HepG2 (cell line): ENCODE measurements around the gene CBL. TPM values are rescaled to one million over a fixed set of nuclear protein-coding genes. Genes with fewer than 3 reads are reported as not detected.

ENCODE experiments used
- ASH2L ChIP-seq: fragments of 300-600, 200-600 bp; sonication (generic); IDR thresholded peaks from 2 replicates; pipeline ENCODE4 v1.7.0; 2017; ENCODE audit warnings: low read depth, mild to moderate bottlenecking, moderate library complexity, mixed read lengths, low read length; ENCODE audit not compliant: insufficient read length
- BCLAF1 ChIP-seq: fragments of 450-650 bp; IDR thresholded peaks from 2 replicates; pipeline ENCODE4 v1.6.1; 2017; ENCODE audit warnings: mild to moderate bottlenecking
- EEA1 ChIP-seq: sonication (generic); formaldehyde crosslinking; IDR thresholded peaks from 2 replicates; pipeline ENCODE4 v1.5.1; 2020; ENCODE audit warnings: mild to moderate bottlenecking, missing genetic modification reagents, borderline replicate concordance
- ESRRA ChIP-seq: sonication (generic); formaldehyde crosslinking; IDR thresholded peaks from 2 replicates; pipeline ENCODE4 v1.5.1; 2020; ENCODE audit warnings: mild to moderate bottlenecking, low read depth, missing genetic modification reagents
- FOXK2 ChIP-seq: fragments of 450-650 bp; IDR thresholded peaks from 2 replicates; pipeline ENCODE4 v1.6.1; 2016
- KLF13 ChIP-seq: sonication (generic); formaldehyde crosslinking; IDR thresholded peaks from 2 replicates; pipeline ENCODE4 v1.4.0; 2020; ENCODE audit warnings: mild to moderate bottlenecking, missing genetic modification reagents
- MATR3 ChIP-seq: sonication (generic); formaldehyde crosslinking; IDR thresholded peaks from 2 replicates; pipeline ENCODE4 v1.4.0; 2020; ENCODE audit warnings: missing genetic modification reagents
- ONECUT2 ChIP-seq: sonication (generic); formaldehyde crosslinking; IDR thresholded peaks from 2 replicates; pipeline ENCODE4 v1.4.0; 2020; ENCODE audit warnings: missing genetic modification reagents
- RBM22 ChIP-seq: fragments of 200-400 bp; formaldehyde crosslinking; optimal IDR thresholded peaks from 2 replicates; pipeline ENCODE3; 2017; ENCODE audit warnings: mild to moderate bottlenecking, low read length, moderate library complexity
- REPIN1 ChIP-seq: sonication (generic); formaldehyde crosslinking; IDR thresholded peaks from 2 replicates; pipeline ENCODE4 v1.8.0; 2022; ENCODE audit warnings: missing genetic modification reagents, low read depth, mild to moderate bottlenecking, borderline replicate concordance
- TCF7 ChIP-seq: sonication (generic); IDR thresholded peaks from 2 replicates; pipeline ENCODE4 v1.6.1; 2016; ENCODE audit warnings: antibody characterized with exemption, low read depth
- TFDP2 ChIP-seq: sonication (generic); formaldehyde crosslinking; IDR thresholded peaks from 2 replicates; pipeline ENCODE4 v1.4.0; 2020; ENCODE audit warnings: missing genetic modification reagents
- YY1 ChIP-seq: IDR thresholded peaks from 2 replicates; pipeline ENCODE4 v1.6.1; 2011; ENCODE audit warnings: low read length, low read depth, moderate library complexity, mild to moderate bottlenecking; ENCODE audit not compliant: insufficient read depth, insufficient replicate concordance
- ZFP37 ChIP-seq: sonication (generic); formaldehyde crosslinking; IDR thresholded peaks from 2 replicates; pipeline ENCODE4 v1.4.0; 2020; ENCODE audit warnings: missing genetic modification reagents, borderline replicate concordance
- ZMYM2 ChIP-seq: sonication (generic); formaldehyde crosslinking; IDR thresholded peaks from 2 replicates; pipeline ENCODE4 v1.8.0; 2022; ENCODE audit warnings: mild to moderate bottlenecking, missing genetic modification reagents
- ZNF136 ChIP-seq: sonication (generic); formaldehyde crosslinking; IDR thresholded peaks from 2 replicates; pipeline ENCODE4 v1.8.1; 2022; ENCODE audit warnings: low read depth, mild to moderate bottlenecking, moderate library complexity, missing genetic modification reagents
- ZNF446 ChIP-seq: sonication (generic); formaldehyde crosslinking; IDR thresholded peaks from 2 replicates; pipeline ENCODE4 v1.5.0; 2020; ENCODE audit warnings: mild to moderate bottlenecking, missing genetic modification reagents
- ZNF577 ChIP-seq: sonication (generic); formaldehyde crosslinking; IDR thresholded peaks from 2 replicates; pipeline ENCODE4 v1.4.0; 2020; ENCODE audit warnings: mild to moderate bottlenecking, low read depth, missing genetic modification reagents, borderline replicate concordance
- ZNF775 ChIP-seq: sonication (generic); formaldehyde crosslinking; IDR thresholded peaks from 2 replicates; pipeline ENCODE4 v1.4.0; 2020; ENCODE audit warnings: missing genetic modification reagents, mild to moderate bottlenecking, moderate library complexity, borderline replicate concordance
- ZNF792 ChIP-seq: IDR thresholded peaks from 2 replicates; pipeline ENCODE4 v1.6.1; 2016
- ZNF883 ChIP-seq: sonication (generic); formaldehyde crosslinking; IDR thresholded peaks from 2 replicates; pipeline ENCODE4 v1.5.1; 2020; ENCODE audit warnings: mild to moderate bottlenecking, missing genetic modification reagents; ENCODE audit errors: not compliant biosample characterization
- ZSCAN22 ChIP-seq: sonication (generic); formaldehyde crosslinking; IDR thresholded peaks from 2 replicates; pipeline ENCODE4 v1.4.0; 2020; ENCODE audit warnings: mild to moderate bottlenecking, missing genetic modification reagents
- polyA plus RNA-seq, 8 experiments: library from polyadenylated mRNA; depleted of rRNA in 3 of 8; stranded (reverse) in 7 of 8; unstranded in 1 of 8; fragments of >200 nt; fragmentation: Illumina TruSeq in 4 of 8; extraction: Trizol in 4 of 8; gene quantifications; 2 replicates each; pipeline versions ENCODE4 v1.2.1 to v1.2.3, GENCODE V29; 2011 to 2016; ENCODE audit warnings: low read depth in 4 of 8, missing spikeins in 1 of 8, mixed read lengths in 1 of 8; ENCODE audit not compliant: insufficient read depth in 1 of 8
- total RNA-seq, 5 experiments: library from RNA; depleted of rRNA; stranded (reverse); fragments of >200 nt; fragmentation: Illumina TruSeq; extraction: Trizol; gene quantifications; 2 replicates each; pipeline ENCODE4 v1.2.3, GENCODE V29; 2016; ENCODE audit warnings: low read depth in 1 of 5
- TF ChIP-seq, protein P1 (sequence below): sonication (generic); formaldehyde crosslinking; IDR thresholded peaks from 2 replicates; pipeline ENCODE4 v1.4.0; 2020; ENCODE audit warnings: missing genetic modification reagents, borderline replicate concordance

CBL gene
- total and polyA plus RNA-seq, 2 of the 13 experiments (the other 11 are each of a cell fraction or from before 2014, with no cell fraction given): 6.6 to 7.4 TPM

GRCh38 chr11:119168471-119169281, 37.5 kb upstream of the CBL start, which contains the start of gene NLRX1 (continued):
- no peak; the same call in 1 of the 2 replicates for TF ChIP-seq TFDP2 (CRISPR knock-in tag)
- TF ChIP-seq YY1: peak; percentile 87
- no peak for TF ChIP-seq ZSCAN22 (CRISPR knock-in tag)
- no peak; the same call in none of the 2 replicates for TF ChIP-seq ESRRA (CRISPR knock-in tag)
- TF ChIP-seq ZNF577 (CRISPR knock-in tag): no peak
- TF ChIP-seq ZNF446 (CRISPR knock-in tag): peak; percentile 79; the same call in 1 of the 2 replicates
- no peak for TF ChIP-seq TCF7
- no peak for TF ChIP-seq ZNF775 (CRISPR knock-in tag)
- TF ChIP-seq ONECUT2 (CRISPR knock-in tag): no peak
- no peak for TF ChIP-seq RBM22
- no peak for TF ChIP-seq MATR3 (CRISPR knock-in tag)
- no peak for TF ChIP-seq ZNF792 (CRISPR knock-in tag)
- no peak for TF ChIP-seq BCLAF1
- TF ChIP-seq, protein P1, sequence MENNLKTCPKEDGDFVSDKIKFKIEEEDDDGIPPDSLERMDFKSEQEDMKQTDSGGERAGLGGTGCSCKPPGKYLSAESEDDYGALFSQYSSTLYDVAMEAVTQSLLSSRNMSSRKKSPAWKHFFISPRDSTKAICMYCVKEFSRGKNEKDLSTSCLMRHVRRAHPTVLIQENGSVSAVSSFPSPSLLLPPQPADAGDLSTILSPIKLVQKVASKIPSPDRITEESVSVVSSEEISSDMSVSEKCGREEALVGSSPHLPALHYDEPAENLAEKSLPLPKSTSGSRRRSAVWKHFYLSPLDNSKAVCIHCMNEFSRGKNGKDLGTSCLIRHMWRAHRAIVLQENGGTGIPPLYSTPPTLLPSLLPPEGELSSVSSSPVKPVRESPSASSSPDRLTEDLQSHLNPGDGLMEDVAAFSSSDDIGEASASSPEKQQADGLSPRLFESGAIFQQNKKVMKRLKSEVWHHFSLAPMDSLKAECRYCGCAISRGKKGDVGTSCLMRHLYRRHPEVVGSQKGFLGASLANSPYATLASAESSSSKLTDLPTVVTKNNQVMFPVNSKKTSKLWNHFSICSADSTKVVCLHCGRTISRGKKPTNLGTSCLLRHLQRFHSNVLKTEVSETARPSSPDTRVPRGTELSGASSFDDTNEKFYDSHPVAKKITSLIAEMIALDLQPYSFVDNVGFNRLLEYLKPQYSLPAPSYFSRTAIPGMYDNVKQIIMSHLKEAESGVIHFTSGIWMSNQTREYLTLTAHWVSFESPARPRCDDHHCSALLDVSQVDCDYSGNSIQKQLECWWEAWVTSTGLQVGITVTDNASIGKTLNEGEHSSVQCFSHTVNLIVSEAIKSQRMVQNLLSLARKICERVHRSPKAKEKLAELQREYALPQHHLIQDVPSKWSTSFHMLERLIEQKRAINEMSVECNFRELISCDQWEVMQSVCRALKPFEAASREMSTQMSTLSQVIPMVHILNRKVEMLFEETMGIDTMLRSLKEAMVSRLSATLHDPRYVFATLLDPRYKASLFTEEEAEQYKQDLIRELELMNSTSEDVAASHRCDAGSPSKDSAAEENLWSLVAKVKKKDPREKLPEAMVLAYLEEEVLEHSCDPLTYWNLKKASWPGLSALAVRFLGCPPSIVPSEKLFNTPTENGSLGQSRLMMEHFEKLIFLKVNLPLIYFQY (CRISPR knock-in tag): no peak; the same call in 1 of the 2 replicates
- TF ChIP-seq KLF13 (CRISPR knock-in tag): no peak
- no peak for TF ChIP-seq ZNF136
- no peak for TF ChIP-seq ZNF883
- TF ChIP-seq ASH2L: peak; percentile 56
- TF ChIP-seq EEA1 (CRISPR knock-in tag): no peak
- TF ChIP-seq ZFP37 (CRISPR knock-in tag): no peak
- no peak for TF ChIP-seq REPIN1 (CRISPR knock-in tag)
- TF ChIP-seq FOXK2: no peak
- TF ChIP-seq ZMYM2 (CRISPR knock-in tag): peak; percentile 98
